Tibial nerve (tissue), 4 donors: ENCODE measurements around the gene CCDC197. TPM values are rescaled to one million over a fixed set of nuclear protein-coding genes. Genes with fewer than 3 reads are reported as not detected.
A peak's percentile ranks its signal among the peaks of the same experiment; 100 is the strongest.

ENCODE experiments used
- DNase-seq, 2 donors: peaks; one replicate each; pipeline ENCODE4 v3.0.0-alpha.2; 2019; ENCODE audit warnings: low spot score in 2 of 2
- H3K27ac ChIP-seq, 4 donors: fragments of 200-600 bp; sonication (generic) in 3 of 4; one replicate each; pipeline ENCODE4 v1.5.1; 2017 to 2019; ENCODE audit warnings: mild to moderate bottlenecking in 1 of 4
- H3K27me3 ChIP-seq, 2 donors: fragments of 200-600 bp; sonication (generic) in 1 of 2; one replicate each; pipeline versions ENCODE4 v1.5.1 to v1.6.0; 2017 to 2019
- H3K36me3 ChIP-seq, 3 donors: fragments of 200-600 bp; sonication (generic); one replicate each; pipeline ENCODE4 v1.5.1; 2018 to 2019
- H3K4me1 ChIP-seq, 4 donors: fragments of 200-600 bp; sonication (generic) in 3 of 4; one replicate each; pipeline ENCODE4 v1.5.1; 2017 to 2019
- H3K4me3 ChIP-seq, 4 donors: fragments of 200-600 bp; sonication (generic) in 3 of 4; one replicate each; pipeline ENCODE4 v1.5.1; 2017 to 2019; ENCODE audit warnings: mild to moderate bottlenecking in 1 of 4, moderate library complexity in 1 of 4
- H3K9me3 ChIP-seq, 4 donors: fragments of 200-600 bp; sonication (generic) in 3 of 4; one replicate each; pipeline ENCODE4 v1.5.1; 2017 to 2019
- CTCF ChIP-seq, 5 experiments: fragments of 200-600 bp in 3 of 5; fragments of 450-650 bp in 2 of 5; sonication (generic) in 3 of 5; IDR thresholded peaks; one replicate each; pipeline ENCODE4 v1.5.1; 2016 to 2019; ENCODE audit warnings: antibody characterized with exemption in 5 of 5, mild to moderate bottlenecking in 3 of 5, moderate library complexity in 2 of 5
- EP300 ChIP-seq, 2 donors: sonication (generic); formaldehyde crosslinking; IDR thresholded peaks; one replicate each; pipeline ENCODE4 v1.6.1; 2017; ENCODE audit warnings: antibody characterized with exemption in 2 of 2, mild to moderate bottlenecking in 1 of 2
- POLR2A ChIP-seq, 2 donors: fragments of 450-650 bp; IDR thresholded peaks; one replicate each; pipeline ENCODE4 v1.6.1; 2017; ENCODE audit warnings: antibody characterized with exemption in 2 of 2, mild to moderate bottlenecking in 2 of 2, moderate library complexity in 2 of 2
- WGBS, 2 donors: methylation state at CpG; one replicate each; pipeline ENCODE4 v1.1.5; 2018; 5-methylcytosine and 5-hydroxymethylcytosine counted together
- total RNA-seq, 4 donors: library from RNA; depleted of rRNA; stranded (reverse); fragments of >200 nt; gene quantifications; one replicate each; pipeline ENCODE4 v1.1.0, GENCODE V29; 2016

Gene CCDC197
- total RNA-seq, 4 donors from 2014 or later: not detected

DNA sequence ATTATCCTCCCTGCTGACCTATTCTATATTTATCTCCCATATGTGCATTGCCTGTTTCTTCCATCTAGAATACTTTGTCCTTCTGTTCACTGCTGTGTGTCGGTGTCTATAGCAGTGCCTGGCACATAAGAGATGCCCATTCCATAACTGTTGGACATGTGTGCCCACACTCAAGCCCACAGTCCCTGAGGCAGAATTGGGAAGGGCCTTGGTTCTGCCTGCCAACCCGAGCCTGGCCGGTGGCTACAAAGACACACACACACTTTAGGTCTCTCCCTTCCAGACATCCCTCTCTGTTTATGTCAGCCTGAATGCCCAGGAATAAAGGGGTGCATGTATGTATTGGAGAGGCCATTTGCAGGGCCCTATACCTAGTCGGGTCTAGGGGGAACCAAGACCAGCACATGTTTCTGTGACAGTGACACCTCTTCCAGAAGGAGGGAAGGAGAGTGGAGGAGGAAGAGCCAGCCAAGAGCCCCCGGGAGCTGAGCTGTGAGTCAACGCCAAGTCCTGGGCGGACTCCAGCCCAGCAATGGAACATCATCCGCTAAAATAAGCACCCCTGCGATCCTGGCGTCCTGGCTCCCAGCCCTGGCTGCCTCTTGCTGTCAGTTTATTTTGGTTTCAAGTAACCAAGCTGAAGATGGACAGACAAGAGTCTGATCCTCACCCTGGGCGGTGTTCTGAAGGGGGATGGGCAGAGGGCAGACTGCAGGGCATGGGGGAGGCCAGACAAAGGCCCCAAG, 16.5 kb upstream of the CCDC197 start:
- H3K36me3 ChIP-seq: no peaks in the 10 kb centered on the region
- WGBS, 2 donors: 68 to 83% methylated on average over 11 of the region's 11 CpGs
- H3K27ac ChIP-seq: no peak overlapping the region
- DNase-seq: no peak
- H3K9me3 ChIP-seq: peaks cover 0 to 3% (median 0%) of the 10 kb centered on the region in 4 donors
- H3K27me3 ChIP-seq: no peaks in the 10 kb centered on the region
- TF ChIP-seq EP300 (IDR thresholded peaks at IDR 0.05): no peak
- no peak for TF ChIP-seq CTCF (IDR thresholded peaks at IDR 0.05)
- TF ChIP-seq POLR2A (IDR thresholded peaks at IDR 0.05): no peak
- H3K4me1 ChIP-seq: peaks cover 0 to 9% (median 8%) of the 10 kb centered on the region in 4 donors
- H3K4me3 ChIP-seq: no peak overlapping the region

DNA sequence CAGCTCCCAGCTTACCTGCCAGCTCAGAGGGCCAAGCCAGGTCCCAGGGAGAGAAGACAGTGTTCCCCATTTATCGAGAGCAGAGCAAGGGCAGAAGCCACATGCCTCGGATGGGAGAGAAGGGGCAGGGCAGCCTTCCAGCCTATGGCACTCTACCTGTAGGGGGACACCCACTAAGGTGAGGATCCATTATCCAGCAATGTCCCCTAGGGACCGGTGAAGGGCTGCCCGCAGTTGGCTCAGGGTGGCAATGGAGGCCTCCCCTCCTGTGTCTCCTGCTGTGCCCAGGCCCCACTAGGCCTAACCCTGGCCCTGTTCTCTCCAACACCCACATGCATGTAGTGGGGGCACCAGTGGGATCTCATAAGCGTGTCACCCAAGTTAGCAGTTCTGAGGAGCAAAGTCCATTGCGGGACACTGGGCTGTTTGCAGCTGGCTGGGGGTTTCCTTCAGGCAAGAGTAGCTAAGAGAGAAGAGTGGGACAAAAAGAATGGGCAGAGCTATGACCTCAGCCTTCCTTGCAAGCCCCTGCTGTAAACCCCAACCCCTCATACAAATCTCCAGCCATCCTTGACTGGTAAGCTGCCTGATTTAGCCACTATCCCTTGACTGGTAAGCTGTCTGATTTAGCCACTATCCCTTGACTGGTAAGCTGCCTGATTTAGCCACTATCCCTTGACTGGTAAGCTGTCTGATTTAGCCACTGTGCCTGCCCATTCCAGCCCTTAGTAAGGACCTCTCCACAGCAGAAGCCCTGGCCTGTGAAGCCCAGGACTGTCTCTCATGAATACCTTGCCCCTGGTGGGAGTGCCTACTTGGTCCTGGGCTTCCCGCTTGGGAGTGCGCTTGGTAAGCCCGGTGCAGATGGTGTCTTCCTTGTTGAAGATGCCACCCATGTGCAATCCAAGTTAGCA, 15.5 kb upstream of the CCDC197 start:
- peak overlapping the region in 1 of 4 donors; percentile 40 for H3K27ac ChIP-seq
- peaks cover 0 to 3% (median 0%) of the 10 kb centered on the region in 4 donors for H3K9me3 ChIP-seq
- DNase-seq: no peak
- no peaks in the 10 kb centered on the region for H3K36me3 ChIP-seq
- H3K4me3 ChIP-seq: no peak overlapping the region
- peaks cover 0 to 7% (median 5%) of the 10 kb centered on the region in 4 donors for H3K4me1 ChIP-seq
- TF ChIP-seq CTCF (IDR thresholded peaks at IDR 0.05): no peak
- no peak for TF ChIP-seq POLR2A (IDR thresholded peaks at IDR 0.05)
- TF ChIP-seq EP300 (IDR thresholded peaks at IDR 0.05): no peak
- 92 to 96% methylated on average over 9 of the region's 9 CpGs for WGBS, 2 donors
- H3K27me3 ChIP-seq: no peaks in the 10 kb centered on the region

- Histone ChIP-seq H3K4me1 (peaks cover 0 to 5% (median 0%) of the 10 kb centered on the region in 4 donors), H3K36me3 (no peaks in the 10 kb centered on the region), H3K27ac (peak overlapping the region in 1 of 4 donors; percentile 12), H3K9me3 (peaks cover 0 to 3% (median 0%) of the 10 kb centered on the region in 4 donors), H3K27me3 (no peaks in the 10 kb centered on the region), H3K4me3 (no peak overlapping the region)
- no peak for DNase-seq
- WGBS, 2 donors: 75 to 77% methylated on average over 10 of the region's 10 CpGs
- TF ChIP-seq CTCF (IDR thresholded peaks at IDR 0.05) (no peak), POLR2A (IDR thresholded peaks at IDR 0.05) (no peak), EP300 (IDR thresholded peaks at IDR 0.05) (no peak)
Observed at GRCh38 chr14:93982230-93983007, 14.7 kb upstream of the CCDC197 start.

- H3K36me3 ChIP-seq: no peaks in the 10 kb centered on the region
- no peak overlapping the region for H3K4me3 ChIP-seq
- H3K9me3 ChIP-seq: no peaks in the 10 kb centered on the region
- no peaks in the 10 kb centered on the region for H3K27me3 ChIP-seq
- H3K4me1 ChIP-seq: no peaks in the 10 kb centered on the region
- DNase-seq: no peak
- WGBS, 2 donors: 65 to 89% methylated on average over 1 to 2 of the region's 3 CpGs
- TF ChIP-seq EP300 (IDR thresholded peaks at IDR 0.05) (no peak), CTCF (IDR thresholded peaks at IDR 0.05) (no peak), POLR2A (IDR thresholded peaks at IDR 0.05) (no peak)
- H3K27ac ChIP-seq: no peak overlapping the region
Observed at GRCh38 chr14:93984070-93984469, 13.0 kb upstream of the CCDC197 start.
